KMS-11 (cell line): ENCODE measurements around the gene SPEG.

Experiments used
- H2AFZ ChIP-seq: fragments of 200-600 bp; sonication (generic); 2 replicates; pipeline ENCODE4 v1.6.1; 2016; ENCODE audit warnings: antibody characterized with exemption, mixed run types, low read depth
- H3K27ac ChIP-seq: fragments of 200-600 bp; sonication (generic); 2 replicates; pipeline ENCODE4 v1.6.1; 2016; ENCODE audit warnings: mild to moderate bottlenecking, mixed run types
- H3K27me3 ChIP-seq: fragments of 200-600 bp; sonication (generic); 2 replicates; pipeline ENCODE4 v1.6.1; 2017; ENCODE audit warnings: mild to moderate bottlenecking, low read depth, mixed run types, moderate library complexity; ENCODE audit not compliant: insufficient read depth
- H3K36me3 ChIP-seq: fragments of 200-600 bp; sonication (generic); 2 replicates; pipeline ENCODE4 v1.6.1; 2017; ENCODE audit warnings: mild to moderate bottlenecking, mixed run types; ENCODE audit not compliant: insufficient read depth
- H3K4me1 ChIP-seq: fragments of 200-600 bp; sonication (generic); 2 replicates; pipeline ENCODE4 v1.6.1; 2016; ENCODE audit warnings: mild to moderate bottlenecking, low read depth, mixed run types; ENCODE audit not compliant: poor library complexity, severe bottlenecking
- H3K4me2 ChIP-seq: fragments of 200-600 bp; sonication (generic); 2 replicates; pipeline ENCODE4 v1.7.0; 2016; ENCODE audit warnings: mild to moderate bottlenecking, mixed run types
- H3K4me3 ChIP-seq: fragments of 200-600 bp; sonication (generic); IDR thresholded peaks from 2 replicates; pipeline ENCODE4 v1.6.1; 2017; ENCODE audit warnings: low read depth, low read length, mixed read lengths; ENCODE audit not compliant: insufficient read depth
- H3K79me2 ChIP-seq: fragments of 200-600 bp; sonication (generic); 2 replicates; pipeline ENCODE4 v1.6.1; 2016; ENCODE audit warnings: low read depth, mixed run types; ENCODE audit not compliant: insufficient read depth
- H3K9ac ChIP-seq: fragments of 200-600 bp; sonication (generic); 2 replicates; pipeline ENCODE4 v1.6.1; 2016; ENCODE audit warnings: mild to moderate bottlenecking, mixed run types
- H4K20me1 ChIP-seq: fragments of 200-600 bp; sonication (generic); 2 replicates; pipeline ENCODE4 v1.6.1; 2016; ENCODE audit warnings: mild to moderate bottlenecking, mixed run types; ENCODE audit not compliant: insufficient read depth
- TF ChIP-seq, protein P1 (sequence below): fragments of 200-600 bp; sonication (generic); conservative IDR thresholded peaks from 2 replicates; pipeline ENCODE4 v1.6.1; 2017; ENCODE audit warnings: low read depth, mild to moderate bottlenecking, antibody characterized with exemption, low read length, moderate library complexity, mixed read lengths

SPEG gene

DNA sequence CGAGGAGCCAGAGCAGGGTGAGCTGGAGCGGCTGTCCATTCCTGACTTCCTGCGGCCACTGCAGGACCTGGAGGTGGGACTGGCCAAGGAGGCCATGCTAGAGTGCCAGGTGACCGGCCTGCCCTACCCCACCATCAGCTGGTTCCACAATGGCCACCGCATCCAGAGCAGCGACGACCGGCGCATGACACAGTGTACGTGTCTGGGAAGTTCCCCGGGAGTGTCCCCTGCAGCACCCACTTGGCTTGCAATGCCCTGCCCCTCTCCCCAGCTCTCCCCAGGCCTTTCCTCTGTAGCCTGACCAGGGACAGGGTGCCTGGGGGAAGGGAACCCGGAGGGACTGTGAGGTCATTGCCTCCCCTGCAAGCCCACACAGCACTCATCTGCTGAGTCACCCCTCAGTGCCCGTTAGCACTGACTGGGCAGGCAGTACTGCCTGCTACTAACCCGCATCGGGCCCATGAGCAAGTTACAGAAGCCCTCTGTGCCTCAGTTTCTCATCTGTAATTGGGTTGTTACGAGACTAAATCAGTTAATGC, 34.6 kb downstream of the SPEG start:
- H3K36me3 ChIP-seq, result no peaks in the 10 kb centered on the region
- no peak overlapping the region for H3K27ac ChIP-seq
- no peak overlapping the region for H3K9ac ChIP-seq
- TF ChIP-seq, protein P1, sequence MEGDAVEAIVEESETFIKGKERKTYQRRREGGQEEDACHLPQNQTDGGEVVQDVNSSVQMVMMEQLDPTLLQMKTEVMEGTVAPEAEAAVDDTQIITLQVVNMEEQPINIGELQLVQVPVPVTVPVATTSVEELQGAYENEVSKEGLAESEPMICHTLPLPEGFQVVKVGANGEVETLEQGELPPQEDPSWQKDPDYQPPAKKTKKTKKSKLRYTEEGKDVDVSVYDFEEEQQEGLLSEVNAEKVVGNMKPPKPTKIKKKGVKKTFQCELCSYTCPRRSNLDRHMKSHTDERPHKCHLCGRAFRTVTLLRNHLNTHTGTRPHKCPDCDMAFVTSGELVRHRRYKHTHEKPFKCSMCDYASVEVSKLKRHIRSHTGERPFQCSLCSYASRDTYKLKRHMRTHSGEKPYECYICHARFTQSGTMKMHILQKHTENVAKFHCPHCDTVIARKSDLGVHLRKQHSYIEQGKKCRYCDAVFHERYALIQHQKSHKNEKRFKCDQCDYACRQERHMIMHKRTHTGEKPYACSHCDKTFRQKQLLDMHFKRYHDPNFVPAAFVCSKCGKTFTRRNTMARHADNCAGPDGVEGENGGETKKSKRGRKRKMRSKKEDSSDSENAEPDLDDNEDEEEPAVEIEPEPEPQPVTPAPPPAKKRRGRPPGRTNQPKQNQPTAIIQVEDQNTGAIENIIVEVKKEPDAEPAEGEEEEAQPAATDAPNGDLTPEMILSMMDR, result no peak
- H3K4me3 ChIP-seq, result no peak overlapping the region
- H3K27me3 ChIP-seq, result peaks cover 22% of the 10 kb centered on the region
- no peaks in the 10 kb centered on the region for H3K79me2 ChIP-seq
- H3K4me2 ChIP-seq, result no peak overlapping the region
- H2AFZ ChIP-seq, result no peak overlapping the region
- H3K4me1 ChIP-seq, result no peaks in the 10 kb centered on the region
- H4K20me1 ChIP-seq, result no peaks in the 10 kb centered on the region

DNA sequence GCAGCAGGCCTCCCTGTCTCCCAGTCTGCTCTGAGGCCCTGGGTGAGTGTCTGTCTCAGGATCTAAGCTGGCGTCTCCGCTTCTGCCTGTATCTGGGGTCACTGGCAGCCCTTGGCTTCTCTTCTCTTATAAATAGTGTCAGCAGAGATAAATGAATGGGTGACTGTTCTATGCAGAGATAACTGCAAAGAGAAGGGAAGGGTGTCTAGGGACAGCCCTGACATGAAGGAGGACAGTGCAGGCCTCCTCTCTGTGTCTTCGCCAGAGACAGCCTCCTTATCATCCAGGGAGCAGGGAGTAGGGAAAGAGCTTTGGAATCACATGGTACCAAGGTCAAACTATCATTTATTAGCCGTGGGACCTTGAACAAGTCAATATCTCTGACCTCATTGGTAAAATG, 35.8 kb downstream of the SPEG start:
- Histone ChIP-seq H3K4me2 (no peak overlapping the region), H3K4me1 (no peaks in the 10 kb centered on the region), H2AFZ (no peak overlapping the region), H4K20me1 (no peaks in the 10 kb centered on the region), H3K79me2 (no peaks in the 10 kb centered on the region), H3K27me3 (peaks cover 32% of the 10 kb centered on the region), H3K27ac (no peak overlapping the region), H3K4me3 (no peak overlapping the region), H3K36me3 (no peaks in the 10 kb centered on the region), H3K9ac (no peak overlapping the region)
- TF ChIP-seq, protein P1, result no peak

DNA sequence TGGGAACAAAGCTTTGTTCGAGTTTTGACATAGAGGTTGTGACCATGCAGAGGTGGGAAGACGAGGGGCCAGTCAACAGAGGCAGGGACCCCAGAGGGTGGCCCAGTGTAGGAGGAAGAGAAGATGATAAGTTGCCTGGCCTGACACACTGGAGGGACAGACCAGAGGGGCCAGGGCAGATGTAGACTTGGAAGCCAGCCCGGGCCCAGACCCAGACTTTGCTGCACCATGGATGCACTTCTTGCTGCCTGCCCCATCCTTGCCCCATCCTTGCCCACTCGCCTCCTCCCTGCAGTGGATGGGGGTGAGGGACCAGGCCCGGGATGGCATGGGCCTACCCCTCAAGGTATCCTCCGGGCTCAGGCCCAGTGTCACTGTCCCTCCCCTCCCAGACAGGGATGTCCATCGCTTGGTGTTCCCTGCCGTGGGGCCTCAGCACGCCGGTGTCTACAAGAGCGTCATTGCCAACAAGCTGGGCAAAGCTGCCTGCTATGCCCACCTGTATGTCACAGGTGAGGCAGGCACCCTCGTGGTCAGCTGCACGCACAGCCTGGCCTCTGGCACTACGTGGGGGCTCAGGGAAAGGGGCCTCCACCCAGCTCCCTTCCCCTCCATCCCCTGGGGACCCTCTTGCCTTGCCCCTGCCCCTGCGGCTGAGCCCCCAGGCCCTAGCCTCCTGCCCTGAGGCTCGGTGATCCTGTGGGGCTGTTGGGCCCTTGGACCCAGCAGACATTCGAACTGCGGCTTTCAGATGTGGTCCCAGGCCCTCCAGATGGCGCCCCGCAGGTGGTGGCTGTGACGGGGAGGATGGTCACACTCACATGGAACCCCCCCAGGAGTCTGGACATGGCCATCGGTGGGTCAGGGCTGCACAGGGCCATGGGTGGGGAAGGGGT, 37.1 kb downstream of the SPEG start:
- Histone ChIP-seq H3K79me2 (no peaks in the 10 kb centered on the region), H3K4me1 (no peaks in the 10 kb centered on the region)
- TF ChIP-seq, protein P1, result no peak

DNA sequence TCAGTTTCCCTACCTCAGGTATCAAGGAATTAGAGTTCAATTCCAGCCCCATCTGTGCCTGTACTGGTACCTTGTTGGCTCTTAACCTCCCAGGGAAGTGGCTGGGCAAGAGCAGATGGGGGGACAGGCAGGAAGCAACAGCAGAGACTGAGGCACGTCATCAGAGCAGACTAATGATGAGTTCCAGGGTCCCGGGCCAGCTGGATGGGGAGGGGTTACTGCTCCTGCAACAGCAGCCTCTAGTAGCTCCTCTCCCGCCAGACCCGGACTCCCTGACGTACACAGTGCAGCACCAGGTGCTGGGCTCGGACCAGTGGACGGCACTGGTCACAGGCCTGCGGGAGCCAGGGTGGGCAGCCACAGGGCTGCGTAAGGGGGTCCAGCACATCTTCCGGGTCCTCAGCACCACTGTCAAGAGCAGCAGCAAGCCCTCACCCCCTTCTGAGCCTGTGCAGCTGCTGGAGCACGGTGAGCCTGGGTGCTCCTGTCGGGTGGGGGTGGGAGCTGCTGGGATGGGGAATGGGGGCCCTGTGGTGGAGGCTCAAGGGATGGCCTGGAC, 38.1 kb downstream of the SPEG start:
- H3K27me3 ChIP-seq, result peaks cover 34% of the 10 kb centered on the region
- H3K4me2 ChIP-seq, result no peak overlapping the region
- no peaks in the 10 kb centered on the region for H3K79me2 ChIP-seq
- H3K9ac ChIP-seq, result no peak overlapping the region
- no peak overlapping the region for H3K4me3 ChIP-seq
- TF ChIP-seq, protein P1, result no peak
- no peaks in the 10 kb centered on the region for H3K4me1 ChIP-seq
- no peak overlapping the region for H2AFZ ChIP-seq
- H3K27ac ChIP-seq, result no peak overlapping the region
- no peaks in the 10 kb centered on the region for H3K36me3 ChIP-seq
- no peaks in the 10 kb centered on the region for H4K20me1 ChIP-seq

More for the DNA sequence above, 37.1 kb downstream of the SPEG start:
- no peak overlapping the region for H3K9ac ChIP-seq
- no peak overlapping the region for H2AFZ ChIP-seq
- peaks cover 34% of the 10 kb centered on the region for H3K27me3 ChIP-seq
- H4K20me1 ChIP-seq, result no peaks in the 10 kb centered on the region
- no peaks in the 10 kb centered on the region for H3K36me3 ChIP-seq
- no peak overlapping the region for H3K4me3 ChIP-seq
- H3K4me2 ChIP-seq, result no peak overlapping the region
- H3K27ac ChIP-seq, result no peak overlapping the region
